ENCODE data around the gene ZXDC.

ZXDC gene

DNA sequence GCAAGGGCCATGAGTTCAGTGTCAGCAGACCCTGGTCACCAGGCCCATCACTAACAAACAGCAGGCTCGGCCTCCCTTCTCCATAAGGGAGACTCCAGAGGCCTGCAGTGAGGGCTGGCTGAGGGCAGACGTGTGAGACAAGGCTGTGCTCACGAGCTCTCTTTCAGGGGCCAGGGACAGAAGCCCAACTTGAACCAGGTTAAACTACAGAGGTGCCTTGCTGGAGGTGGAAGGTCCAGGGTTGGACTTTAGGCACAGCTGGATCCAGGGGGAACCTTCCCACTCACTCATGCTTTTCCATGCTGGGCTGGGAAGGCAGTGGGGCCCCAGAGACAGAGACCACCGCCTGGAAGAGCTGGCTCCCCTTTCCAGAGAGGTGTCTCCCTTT, 62.0 kb downstream of the ZXDC start:
- DNase-seq: no peak

DNA sequence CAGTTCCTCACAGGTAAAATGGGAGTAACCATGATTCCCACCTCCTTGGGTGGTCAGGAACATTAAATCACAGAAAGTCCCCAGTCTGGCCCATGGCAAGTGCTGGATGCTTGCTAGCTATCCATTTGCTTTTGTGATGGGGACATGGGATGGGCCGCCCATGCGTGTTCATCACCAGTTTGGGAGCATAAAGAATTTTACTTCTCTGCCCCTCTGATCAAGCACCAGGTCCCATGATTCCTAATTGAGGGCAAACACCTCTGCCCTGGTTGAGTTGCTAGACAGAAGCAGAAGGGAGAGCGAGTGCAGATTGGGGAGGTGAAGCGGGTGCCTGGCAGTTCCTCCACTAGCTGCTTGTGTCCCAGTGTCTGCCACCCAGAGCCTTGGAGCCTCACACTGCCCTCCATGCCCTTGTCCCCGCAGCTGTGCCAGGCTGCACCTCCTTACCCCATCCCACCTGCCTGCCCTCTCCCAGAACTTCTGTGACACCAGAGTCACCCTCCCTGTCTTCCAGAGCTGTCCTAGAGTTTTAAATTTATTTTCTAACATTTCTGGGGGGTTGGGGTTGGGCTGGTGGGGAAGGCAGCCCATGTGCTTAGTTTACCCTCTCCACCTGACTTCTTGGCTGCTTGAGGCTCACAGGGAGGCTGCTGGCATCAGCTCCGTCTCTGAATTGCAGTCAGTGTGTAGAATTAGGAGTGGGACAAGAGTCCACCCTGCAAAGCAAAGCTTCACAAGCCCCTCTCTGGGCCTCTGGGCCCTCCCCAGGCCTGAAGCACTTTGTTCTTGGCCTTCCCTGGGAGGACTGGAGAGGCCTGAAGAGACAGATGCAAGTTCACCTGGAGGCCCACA, 62.6 kb downstream of the ZXDC start:
- no peak for DNase-seq

DNA sequence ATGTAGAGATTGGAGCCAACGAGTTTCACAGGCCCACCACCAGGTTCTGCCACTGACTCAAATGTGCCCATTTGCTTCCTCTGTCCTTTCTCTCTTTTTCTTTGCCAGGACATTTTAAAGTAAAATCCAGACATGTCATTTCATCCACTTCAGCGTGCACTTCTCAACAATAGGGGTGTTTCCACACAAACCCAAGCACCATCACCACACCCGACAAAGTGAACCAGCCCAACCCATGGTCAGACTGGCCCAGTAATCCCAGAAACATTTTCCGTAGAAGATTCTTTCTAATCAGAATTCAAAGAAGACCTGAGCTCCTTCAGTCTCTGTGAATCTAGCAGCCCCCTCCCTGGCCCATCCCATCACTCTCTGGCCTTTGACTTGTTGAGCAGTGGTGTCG, 67.6 kb downstream of the ZXDC start:
- no peak for DNase-seq

DNA sequence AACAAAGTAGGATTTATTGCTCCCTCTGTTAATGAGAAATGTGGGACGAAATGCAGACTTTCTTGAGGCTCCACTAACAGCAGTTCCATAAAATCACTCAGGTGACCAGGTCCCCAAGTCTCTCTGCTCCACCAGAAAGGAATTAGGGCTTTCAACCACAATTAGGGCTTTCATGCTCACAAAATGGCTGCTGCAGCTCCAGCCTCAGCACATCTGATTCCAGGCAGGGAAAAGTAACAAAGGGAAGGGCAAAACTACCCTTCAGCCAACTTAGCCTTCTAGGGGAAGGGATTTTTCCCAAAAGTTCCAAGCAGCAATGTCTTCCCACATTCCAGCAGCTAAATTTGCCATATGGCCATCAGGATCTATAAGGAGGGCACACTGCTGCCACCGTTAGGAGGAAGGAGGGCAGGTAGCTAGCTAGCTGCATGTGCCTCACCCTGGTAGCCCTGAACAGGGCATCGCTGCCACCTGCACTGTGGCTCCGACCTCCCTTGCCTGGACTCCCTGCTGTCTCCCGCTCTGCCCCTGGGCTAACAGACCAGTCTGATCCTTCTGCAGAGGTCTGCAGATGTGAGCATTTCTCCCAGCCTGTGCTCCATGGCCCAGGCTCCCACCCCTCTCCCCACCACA, 68.2 kb downstream of the ZXDC start:
- DNase-seq: no peak

DNA sequence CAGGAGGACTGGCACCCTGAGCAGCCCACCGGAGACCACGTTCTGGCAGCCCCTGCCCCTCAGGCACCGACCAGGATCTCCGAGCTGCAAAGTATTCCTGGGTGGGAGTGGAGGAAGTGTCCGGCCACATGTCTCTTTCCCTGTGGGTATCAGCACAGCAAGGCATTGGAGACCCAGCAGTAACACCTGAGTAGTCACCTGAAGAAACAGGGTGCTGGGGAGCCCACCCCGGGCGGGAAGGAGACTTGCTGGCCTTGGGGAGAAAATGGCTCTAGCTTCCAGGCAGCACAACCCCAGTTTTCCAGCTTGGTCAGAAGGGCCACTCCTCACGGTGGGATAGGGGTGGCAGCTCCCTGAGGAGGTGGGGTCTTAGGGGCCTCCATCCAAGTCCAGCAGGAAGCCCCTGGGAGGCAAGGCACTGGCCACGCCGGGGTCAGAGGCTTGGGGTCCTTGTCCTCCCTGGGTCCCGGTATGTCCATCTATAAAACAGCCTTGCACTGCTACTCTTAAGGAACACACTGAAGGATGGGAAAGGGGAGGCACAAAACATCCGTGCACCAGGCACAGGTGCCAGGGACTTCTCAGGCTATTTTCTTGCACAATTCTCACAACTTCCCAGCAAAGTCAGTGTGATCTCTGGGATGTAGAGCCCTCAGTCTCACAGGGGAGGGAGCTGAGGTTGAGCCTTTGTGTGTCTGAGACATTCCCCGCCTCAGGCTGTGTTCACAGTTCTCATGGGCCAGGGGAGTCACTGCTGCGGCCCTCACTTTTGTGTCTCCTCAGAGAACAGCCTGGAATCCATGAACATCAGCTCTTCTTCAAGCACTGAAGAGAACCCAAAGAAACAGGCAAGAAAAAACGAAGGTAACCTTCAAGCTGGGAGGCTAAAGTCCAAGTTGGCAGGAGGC, 69.0 kb downstream of the ZXDC start:
- DNase-seq: no peak

DNA sequence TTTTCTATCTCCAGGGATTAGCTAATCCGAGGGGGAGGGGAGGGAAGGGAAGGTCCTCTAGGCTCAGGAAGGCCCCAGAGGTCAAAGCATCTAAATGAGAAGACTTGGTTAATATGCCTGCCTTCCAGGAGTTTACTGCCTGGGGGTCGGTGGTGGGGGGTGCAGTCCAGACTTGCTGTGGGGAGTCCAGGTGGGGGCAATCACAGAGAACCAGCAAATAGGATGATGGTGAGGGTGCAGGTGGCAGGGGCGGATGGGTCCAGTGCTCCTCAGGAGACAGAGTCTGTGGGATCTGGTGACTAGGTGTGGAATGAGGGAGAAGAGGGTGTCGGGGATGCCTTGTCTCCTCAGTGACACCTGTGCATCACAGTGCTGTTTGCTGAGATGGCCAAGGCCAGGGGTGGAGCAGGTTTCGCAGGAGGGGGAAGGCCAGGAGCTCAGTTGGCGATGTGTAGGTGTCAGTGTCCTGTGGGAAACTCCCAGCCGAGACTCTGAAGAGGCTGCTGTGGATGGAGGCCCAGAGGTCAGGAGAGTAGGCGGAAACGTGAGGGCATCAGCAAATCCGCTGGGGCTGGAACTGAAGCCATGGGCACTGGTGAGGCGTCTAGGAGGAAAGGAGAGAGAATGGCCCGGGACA, 72.9 kb downstream of the ZXDC start:
- no peak for DNase-seq

DNA sequence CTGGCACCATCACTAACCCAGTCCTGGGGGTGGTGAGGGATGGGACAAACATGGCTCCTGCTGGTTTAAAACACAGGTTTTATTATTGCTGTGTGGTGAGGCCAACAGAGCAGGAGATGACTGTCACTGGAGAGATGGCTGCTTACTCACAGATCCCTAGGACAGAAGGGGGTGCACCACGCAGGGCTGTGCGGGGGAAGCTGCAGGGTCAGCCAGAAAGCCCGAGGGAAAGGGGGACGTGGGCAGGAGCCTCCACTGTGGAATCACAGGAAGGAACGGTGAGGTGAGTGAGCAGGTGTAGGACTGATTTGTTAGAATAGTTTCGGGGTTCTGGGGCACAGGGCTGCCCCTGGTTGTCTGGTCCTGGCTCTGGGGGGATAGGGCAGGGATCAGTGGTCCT, 73.5 kb downstream of the ZXDC start:
- DNase-seq: no peak

DNA sequence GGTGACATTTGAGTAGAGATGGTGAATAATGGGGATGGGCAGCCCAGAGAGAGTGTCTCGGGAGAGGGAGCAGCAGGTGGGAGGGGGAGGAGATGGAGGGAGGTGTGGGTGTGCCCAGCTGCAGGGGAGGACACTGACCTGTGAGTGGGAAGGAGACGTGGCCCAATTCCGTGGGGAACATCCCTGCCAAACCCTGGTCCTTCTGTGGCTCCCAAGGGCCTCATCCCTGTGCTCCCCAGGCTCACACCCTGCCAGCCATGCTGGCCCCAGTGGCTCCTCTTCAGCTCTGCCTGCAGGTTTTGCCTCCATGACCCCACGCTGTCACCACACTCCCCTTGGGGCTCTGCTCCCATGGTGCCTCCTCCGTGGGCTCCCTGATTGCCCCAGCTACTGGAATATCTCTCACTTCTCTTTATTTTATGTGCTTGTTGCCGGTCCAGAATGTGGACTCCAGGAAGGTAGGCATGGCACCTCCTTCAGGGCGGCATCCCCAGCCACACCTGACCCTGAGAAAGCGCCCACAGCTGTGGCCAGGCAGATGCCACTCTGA, 74.0 kb downstream of the ZXDC start:
- DNase-seq: no peak

DNA sequence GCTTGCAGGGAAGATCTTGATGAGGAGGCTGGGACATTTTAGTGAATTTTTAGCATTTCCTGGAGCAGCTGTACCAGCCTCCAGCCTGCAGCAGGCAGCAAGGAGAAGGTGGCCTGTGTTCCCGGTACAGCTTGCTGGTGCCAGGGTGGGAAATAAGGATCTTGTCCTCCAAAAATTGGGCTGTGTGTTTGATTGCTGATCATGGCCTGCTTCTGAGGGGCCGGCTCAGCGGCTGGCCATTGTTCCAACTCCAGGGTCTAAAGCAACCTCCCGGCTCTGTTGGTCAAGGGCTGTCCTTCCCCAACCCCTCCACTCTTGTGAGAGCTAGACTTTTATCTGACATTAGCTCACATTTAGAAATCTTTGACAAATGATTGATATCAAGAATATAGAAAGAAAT, 75.9 kb downstream of the ZXDC start:
- DNase-seq: no peak

DNA sequence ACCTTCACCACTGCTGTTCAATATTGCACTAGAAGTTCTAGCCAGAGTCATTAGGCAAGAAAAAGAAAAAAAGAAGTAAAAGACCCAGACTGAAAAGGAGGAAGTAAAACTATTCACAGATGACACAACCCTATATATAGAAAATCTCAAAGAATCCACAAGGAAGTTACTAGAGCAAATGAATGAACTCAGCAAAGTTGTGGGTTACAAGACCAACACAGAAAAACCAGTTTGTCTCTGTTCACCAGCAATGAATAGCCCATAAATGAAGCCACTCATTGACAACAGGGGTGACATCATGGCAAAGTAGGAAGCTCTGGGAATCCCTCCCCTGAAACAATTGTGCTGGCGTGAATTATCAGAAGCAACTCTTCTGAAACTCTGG, 76.3 kb downstream of the ZXDC start:
- peak; percentile 55 for DNase-seq

DNA sequence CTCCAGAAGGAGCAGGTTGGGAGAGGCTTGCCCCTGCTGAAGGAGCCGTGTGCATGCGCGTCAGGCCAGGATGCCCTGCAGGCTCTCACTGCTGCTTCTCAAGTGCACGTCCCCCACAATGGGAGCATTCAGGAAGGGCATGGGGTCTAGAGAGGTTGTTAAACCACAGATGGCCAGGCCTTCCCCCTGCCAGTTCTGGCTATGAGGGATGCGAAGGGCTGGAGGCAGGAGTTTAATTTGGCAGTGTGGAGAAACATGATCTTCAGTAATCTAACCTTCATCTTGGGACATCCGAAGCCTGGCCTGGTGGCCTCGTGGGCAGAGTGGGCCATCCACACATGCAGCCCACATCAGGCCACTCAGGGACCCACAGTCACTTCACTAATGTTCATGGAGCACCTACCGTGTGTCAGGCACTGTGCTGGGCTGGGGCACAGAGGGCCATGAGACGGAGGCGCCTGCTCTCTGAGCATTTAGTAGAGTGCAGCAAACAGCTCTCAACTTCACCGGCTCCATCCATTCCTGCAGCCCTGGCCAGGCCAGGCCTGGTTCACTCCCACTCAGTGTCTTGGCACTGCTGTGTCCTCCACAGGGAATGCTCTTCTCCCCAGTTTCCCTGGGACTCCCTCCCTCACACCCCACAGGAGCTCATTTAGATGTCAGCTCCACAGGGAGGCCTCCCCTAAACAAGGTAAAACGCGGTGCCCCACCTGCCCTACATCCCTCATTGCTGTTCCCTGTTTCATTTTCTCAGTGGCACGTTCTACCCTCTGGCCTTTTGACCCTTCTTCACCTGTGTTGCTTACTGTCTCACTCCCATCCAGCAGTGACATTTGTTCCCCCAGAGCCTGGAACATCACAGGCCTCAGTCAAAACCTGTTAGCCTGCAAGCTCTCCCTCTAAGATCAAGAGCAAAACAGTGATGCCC, 77.0 kb downstream of the ZXDC start:
- DNase-seq: no peak

DNA sequence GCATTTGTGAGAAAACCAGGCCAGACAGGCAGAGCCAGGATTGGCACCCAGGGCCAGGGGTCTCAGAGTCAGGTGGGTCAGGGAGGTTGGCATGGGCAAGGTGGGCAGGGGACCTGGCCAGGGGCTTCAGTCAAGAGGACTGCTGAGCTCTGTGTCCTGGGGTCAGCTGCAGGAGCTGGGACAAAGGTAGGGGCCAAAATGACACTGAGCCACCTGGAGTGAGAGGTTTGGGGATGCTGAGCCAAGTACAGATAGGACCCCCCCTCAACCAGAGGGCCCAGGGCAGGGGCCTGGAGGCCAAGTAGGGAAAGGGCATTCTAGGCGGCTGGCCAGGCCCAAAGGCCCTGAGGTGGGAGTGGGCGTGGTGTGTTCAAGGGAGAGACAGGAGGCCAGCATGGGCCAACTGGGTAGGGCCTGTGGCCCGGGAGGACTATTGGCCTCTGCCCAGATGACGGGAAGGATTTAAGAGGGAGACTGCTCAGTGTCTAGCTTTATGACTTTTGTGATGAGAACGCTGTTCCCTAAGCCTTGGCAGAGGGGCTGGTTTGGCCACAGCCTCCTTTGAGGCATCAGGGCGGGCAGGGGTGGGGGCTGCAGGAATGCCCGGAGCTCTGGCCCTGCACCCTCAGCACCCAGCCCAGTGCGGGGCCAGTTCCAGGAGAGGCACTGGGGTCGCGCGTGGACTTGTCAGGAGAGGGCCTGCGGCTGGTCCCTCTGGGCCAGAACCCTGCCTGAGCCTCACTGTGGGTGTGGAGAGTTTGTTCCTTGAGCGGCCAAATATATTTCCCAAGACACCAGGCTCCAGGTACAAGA, 77.9 kb downstream of the ZXDC start:
- DNase-seq: no peak

DNA sequence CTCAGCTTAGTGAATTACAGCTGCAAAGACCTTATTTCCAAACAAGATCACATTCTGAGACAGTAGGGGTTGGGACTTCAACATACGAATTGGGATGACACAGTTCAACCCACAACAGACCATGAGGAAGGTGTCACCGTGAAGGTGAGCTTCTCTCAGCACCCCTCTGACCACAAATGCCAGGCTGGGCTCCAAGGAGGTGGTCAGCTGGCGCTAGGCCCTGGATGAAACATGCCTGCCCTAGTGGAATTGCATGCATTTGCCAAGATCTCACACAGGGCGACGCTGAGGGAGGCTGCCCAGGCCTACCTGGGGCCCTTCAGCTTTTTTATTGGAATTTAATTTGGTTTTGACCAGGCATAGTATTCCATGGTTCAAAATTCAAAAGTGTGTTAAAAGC, 79.2 kb downstream of the ZXDC start:
- DNase-seq: no peak

DNA sequence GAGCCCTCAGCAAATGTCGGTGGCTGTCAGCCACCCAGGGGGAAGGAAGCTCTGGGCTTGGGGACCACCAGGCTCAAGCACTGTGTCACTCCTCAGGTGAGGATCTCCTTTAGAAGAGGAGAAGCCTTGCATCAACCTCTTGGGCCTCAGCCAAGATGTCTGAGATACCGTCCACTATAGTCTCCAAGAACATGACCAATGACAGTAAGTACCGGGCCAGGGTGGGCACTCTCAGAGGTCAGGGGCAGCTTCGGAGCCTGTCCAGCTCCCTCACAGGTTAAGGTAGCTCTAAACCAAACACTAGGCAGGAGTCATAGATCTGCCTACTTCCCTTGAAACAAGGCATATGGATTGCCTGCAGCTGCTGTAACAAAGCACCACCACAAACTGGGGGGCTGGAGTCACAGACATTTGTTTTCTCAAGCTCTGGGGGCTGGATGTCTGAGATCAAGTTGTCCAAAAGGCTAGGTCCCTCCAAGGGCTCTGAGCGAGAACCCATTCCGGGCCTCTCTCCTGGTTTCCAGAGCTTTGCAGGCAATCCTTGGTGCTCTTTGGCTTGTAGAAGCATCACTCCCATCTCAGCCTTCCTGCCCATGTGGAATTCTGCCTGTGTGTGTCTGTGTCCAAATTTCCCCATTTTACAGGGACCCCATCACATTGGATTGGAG, 79.7 kb downstream of the ZXDC start:
- DNase-seq: no peak

DNA sequence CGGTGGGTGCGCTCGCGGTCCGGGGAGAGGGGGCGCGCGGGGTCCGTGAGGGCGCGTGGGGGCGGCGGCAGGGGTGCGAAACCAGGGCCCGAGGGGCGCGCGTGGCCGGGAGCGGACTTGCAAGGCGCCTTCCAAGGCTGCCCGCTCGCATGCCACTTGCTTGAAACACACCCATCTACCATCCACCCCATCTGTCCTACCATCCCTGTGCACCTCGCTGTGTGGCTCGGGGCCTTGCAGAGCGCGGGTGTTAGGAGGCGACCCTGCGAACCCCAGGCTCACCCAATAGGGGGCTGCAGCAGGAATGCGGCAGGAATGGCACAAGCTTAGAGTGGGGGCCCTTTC, 80.7 kb downstream of the ZXDC start:
- no peak for DNase-seq

DNA sequence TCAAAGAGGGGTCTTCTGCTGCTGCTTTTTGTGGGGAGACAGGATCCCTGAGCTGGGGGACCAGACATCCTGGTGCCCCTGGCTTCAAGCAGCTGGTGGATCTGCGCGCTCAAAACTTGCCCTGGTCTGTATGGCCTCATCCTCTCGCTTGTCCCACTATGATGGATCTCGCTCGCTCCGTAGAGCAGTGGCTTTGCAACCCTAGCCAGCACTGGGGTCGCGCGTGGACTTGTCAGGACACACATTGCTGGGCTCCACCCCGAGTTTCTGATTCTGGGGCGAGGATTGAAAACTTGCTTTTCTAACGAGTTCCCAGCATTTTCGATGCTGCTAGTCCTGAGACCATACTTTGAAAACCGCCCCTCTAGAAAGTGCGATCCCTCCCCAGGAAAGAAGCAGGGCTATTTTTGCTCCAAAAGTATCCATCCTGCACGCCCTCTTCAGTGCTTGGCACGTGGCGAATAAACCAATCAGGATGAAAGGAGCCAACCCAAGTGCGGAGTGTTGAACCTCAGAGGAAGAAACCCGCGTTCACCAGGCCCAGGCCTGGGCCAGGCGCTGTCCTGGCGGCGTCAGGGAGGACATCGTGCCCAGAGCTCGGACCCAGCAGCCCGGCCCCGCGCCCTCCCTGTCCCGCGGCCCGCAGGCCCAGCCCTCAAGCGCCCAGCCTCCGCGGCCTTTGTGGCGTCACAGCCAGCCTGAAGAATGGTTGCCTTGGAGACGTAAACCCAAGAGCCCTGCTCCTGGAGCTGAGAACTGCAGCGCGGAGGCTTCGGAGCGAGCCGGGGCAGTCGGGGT, 81.3 kb downstream of the ZXDC start, which contains the start of gene CFAP100:
Gene CFAP100, plus strand, starts transcription at position 731 of the 798 bp plus-strand sequence. CDS start 1,092 bp downstream, outside the sequence.
- peak; percentile 80 for DNase-seq

DNA sequence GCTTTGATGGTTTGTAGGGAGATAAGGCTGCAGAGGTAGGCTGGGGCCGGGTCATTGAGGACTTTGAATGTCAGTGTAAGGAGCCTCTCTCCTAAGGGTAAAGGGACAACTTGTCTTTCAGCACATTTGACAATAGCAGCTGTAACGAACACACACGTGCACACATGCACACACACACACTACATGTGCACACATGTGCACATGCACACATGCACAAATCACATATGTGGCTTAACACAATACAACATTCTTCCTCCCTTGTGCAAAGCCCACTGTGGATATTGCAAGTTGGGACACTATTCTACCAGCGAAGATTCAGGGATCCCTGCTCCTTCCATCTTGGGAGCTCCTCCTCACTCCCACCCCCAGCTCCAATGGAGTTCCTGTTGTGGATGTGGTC, 82.1 kb downstream of the ZXDC start:
- DNase-seq: no peak

DNA sequence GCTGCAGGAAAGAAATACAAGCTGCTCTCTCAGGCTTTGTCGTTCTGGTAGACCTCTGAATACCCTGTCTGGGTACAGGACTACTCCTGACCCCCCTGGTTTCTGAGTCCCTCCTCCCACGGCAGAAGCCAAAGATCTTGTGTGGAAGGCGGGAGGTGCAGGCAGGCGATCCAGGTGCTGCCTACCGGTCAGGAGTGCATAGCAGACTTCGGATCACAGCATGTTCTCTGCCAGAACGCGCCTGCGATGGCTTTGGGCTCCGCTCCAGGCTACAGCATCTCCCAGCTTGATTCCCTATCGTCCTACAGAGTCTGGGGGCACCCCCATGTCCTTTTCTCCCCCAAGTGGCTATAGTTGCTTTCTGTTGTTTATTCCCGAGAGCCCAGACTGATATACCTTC, 83.4 kb downstream of the ZXDC start:
- no peak for DNase-seq

DNA sequence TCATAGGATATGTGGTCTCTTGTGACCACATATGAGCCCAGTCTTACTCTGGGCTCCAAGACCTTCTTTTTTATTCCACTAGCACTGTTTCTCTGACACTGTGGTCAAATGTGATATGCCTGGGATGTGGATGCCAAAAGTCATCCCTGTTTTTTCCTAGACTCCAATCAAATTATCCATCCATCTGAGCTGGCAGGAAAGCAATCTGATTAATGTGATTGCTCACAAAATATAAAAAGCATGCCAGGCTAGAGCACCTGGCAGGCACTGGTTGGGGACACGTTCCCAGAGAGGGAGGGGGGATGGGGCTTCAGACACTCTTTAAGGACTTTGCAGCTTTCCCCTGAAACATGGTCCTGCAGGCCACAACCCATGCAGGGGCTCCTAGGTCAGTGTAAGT, 84.1 kb downstream of the ZXDC start:
- no peak for DNase-seq

Measured in DMS53 (cell line).